PC-3 (cell line): ENCODE measurements around the gene CELA1.

Experiments
- EZH2 ChIP-seq: fragments of 300-600 bp; sonication (generic); IDR thresholded peaks from one replicate; pipeline ENCODE4 v1.6.1; 2017; ENCODE audit warnings: antibody characterized with exemption, mild to moderate bottlenecking, low read length; ENCODE audit not compliant: unreplicated experiment
- TF ChIP-seq, protein P1 (sequence below): fragments of 300-600 bp; sonication (generic); conservative IDR thresholded peaks from 2 replicates; pipeline ENCODE4 v1.5.1; 2017; ENCODE audit warnings: antibody characterized with exemption, low read depth, mild to moderate bottlenecking, low read length

DNA sequence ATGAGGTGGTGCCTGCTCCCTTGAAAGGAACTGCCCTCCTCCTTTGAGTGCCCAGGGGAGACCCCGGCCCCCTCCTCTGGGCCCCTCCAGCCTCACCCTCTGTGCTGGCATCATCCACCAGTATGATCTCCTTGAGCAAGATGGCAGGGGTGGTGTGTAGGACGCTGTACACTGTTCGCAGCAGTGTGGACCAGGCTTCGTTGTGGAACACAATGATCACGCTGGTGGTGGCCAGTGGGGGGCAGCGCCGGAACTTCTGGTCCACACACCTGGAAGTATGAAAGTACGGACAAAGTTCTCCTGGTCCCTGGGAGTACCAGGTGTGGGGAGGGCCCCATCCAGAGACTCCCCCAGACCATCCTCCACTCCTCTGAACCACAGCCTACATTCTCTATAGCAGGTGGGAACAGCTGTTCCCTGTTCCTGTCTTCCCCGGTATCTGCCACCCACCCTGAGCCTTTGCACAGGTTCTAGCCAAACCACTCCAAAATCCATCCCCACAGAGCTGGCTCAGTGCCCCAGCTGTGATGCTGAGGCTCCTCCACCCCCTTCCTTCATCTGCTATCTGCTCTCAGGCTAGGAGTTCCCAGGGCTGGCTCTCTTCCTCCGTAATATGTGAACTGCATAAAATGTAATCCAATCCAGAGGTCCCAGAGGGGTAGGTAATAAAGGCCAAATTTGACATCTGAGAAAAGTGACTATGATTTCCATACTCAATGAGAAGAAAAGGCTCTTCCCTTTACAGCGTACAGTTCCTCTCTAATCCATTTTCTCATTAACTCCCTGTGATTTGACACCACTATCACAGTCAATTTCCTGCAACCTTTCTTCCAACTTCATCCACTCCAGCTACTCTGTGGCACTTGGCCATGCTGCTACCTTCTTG is 30.9 kb upstream of the CELA1 start:
- TF ChIP-seq, protein P1, sequence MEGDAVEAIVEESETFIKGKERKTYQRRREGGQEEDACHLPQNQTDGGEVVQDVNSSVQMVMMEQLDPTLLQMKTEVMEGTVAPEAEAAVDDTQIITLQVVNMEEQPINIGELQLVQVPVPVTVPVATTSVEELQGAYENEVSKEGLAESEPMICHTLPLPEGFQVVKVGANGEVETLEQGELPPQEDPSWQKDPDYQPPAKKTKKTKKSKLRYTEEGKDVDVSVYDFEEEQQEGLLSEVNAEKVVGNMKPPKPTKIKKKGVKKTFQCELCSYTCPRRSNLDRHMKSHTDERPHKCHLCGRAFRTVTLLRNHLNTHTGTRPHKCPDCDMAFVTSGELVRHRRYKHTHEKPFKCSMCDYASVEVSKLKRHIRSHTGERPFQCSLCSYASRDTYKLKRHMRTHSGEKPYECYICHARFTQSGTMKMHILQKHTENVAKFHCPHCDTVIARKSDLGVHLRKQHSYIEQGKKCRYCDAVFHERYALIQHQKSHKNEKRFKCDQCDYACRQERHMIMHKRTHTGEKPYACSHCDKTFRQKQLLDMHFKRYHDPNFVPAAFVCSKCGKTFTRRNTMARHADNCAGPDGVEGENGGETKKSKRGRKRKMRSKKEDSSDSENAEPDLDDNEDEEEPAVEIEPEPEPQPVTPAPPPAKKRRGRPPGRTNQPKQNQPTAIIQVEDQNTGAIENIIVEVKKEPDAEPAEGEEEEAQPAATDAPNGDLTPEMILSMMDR = peak; percentile 29; the same call in 1 of the 2 replicates
- TF ChIP-seq EZH2 = no peak
